SU-DHL-6 (cell line): ENCODE measurements around the gene ARSK.

Source experiments
- H2AFZ ChIP-seq: fragments of 200-600 bp; sonication (generic); 2 replicates; pipeline ENCODE4 v1.6.1; 2014; ENCODE audit warnings: low read depth, mild to moderate bottlenecking, moderate library complexity, mixed read lengths, antibody characterized with exemption, low read length; ENCODE audit not compliant: severe bottlenecking
- H3F3A ChIP-seq: fragments of 200-600 bp; shearing (Covaris generic); 2 replicates; pipeline ENCODE4 v1.6.0; 2016; ENCODE audit warnings: antibody characterized with exemption, mild to moderate bottlenecking; ENCODE audit not compliant: insufficient read depth
- H3K27ac ChIP-seq: fragments of 200-600 bp; sonication (generic); 2 replicates; pipeline ENCODE4 v1.5.1; 2016; ENCODE audit warnings: low read depth, mild to moderate bottlenecking, low read length, moderate library complexity, mixed read lengths
- H3K27me3 ChIP-seq: fragments of 200-600 bp; sonication (generic), shearing (Covaris generic); 2 replicates; pipeline ENCODE4 v1.6.0; 2014; ENCODE audit warnings: mild to moderate bottlenecking, low read length
- H3K36me3 ChIP-seq: fragments of 200-600 bp; sonication (generic); 2 replicates; pipeline ENCODE4 v1.6.1; 2014; ENCODE audit warnings: mild to moderate bottlenecking, low read length, mixed read lengths
- H3K4me2 ChIP-seq: fragments of 300-600, 200-600 bp; shearing (Covaris generic), sonication (generic); 2 replicates; pipeline ENCODE4 v1.6.0; 2014; ENCODE audit warnings: low read length, low read depth, mild to moderate bottlenecking; ENCODE audit not compliant: poor library complexity, severe bottlenecking
- H3K4me3 ChIP-seq: fragments of 200-600 bp; sonication (generic); 2 replicates; pipeline ENCODE4 v1.5.1; 2014; ENCODE audit warnings: antibody characterized with exemption, low read length, mild to moderate bottlenecking, mixed read lengths; ENCODE audit not compliant: insufficient read depth, poor library complexity, severe bottlenecking
- H3K79me2 ChIP-seq: fragments of 200-600 bp; sonication (generic); 2 replicates; pipeline ENCODE4 v1.6.1; 2014; ENCODE audit warnings: mild to moderate bottlenecking, low read length, moderate library complexity; ENCODE audit not compliant: insufficient read depth
- H3K9ac ChIP-seq: fragments of 200-600 bp; sonication (generic); 2 replicates; pipeline ENCODE4 v1.7.0; 2014; ENCODE audit warnings: mild to moderate bottlenecking, low read length
- H3K9me2 ChIP-seq: fragments of 200-600 bp; sonication (generic); replicated peaks from 2 replicates; pipeline ENCODE4 v1.6.1; 2014; ENCODE audit warnings: low read length; ENCODE audit not compliant: insufficient read depth
- H3K9me3 ChIP-seq: fragments of 200-600 bp; sonication (generic); 2 replicates; pipeline ENCODE4 v1.6.1; 2014; ENCODE audit warnings: low read length, mixed read lengths; ENCODE audit not compliant: insufficient read depth
- H4K20me1 ChIP-seq: fragments of 200-600 bp; sonication (generic); 2 replicates; pipeline ENCODE4 v1.6.1; 2014; ENCODE audit warnings: low read depth, mild to moderate bottlenecking, antibody characterized with exemption, low read length, moderate library complexity, mixed read lengths
- CTCF ChIP-seq: fragments of 200-600 bp; sonication (generic); IDR thresholded peaks from one replicate; pipeline ENCODE4 v1.5.1; 2017; ENCODE audit warnings: antibody characterized with exemption, mild to moderate bottlenecking, low read length, moderate library complexity; ENCODE audit not compliant: insufficient read depth, poor library complexity, severe bottlenecking
- EZH2phosphoT487 ChIP-seq: fragments of 200-600 bp; sonication (generic), shearing (Covaris generic); conservative IDR thresholded peaks from 2 replicates; pipeline ENCODE4 v1.6.1; 2018; ENCODE audit warnings: mild to moderate bottlenecking, antibody characterized with exemption, low read length, moderate library complexity, mixed read lengths

The ARSK gene

GRCh38 chr5:95611396-95611795 is 56.5 kb downstream of the ARSK start:
- no peak overlapping the region for H3K27ac ChIP-seq
- H3K4me3 ChIP-seq, result no peak overlapping the region
- no peak overlapping the region for H3K9ac ChIP-seq
- no peak overlapping the region for H2AFZ ChIP-seq
- no peaks in the 10 kb centered on the region for H3K36me3 ChIP-seq
- no peaks in the 10 kb centered on the region for H4K20me1 ChIP-seq
- H3K9me2 ChIP-seq, result no peaks in the 10 kb centered on the region
- H3K4me2 ChIP-seq, result no peak overlapping the region
- H3K27me3 ChIP-seq, result no peaks in the 10 kb centered on the region
- no peaks in the 10 kb centered on the region for H3F3A ChIP-seq
- H3K79me2 ChIP-seq, result no peaks in the 10 kb centered on the region
- no peaks in the 10 kb centered on the region for H3K9me3 ChIP-seq
- TF ChIP-seq EZH2phosphoT487 (no peak), CTCF (no peak)

GRCh38 chr5:95613514-95613913 is 58.6 kb downstream of the ARSK start:
- no peak overlapping the region for H3K4me3 ChIP-seq

GRCh38 chr5:95615164-95615467 is 60.2 kb downstream of the ARSK start:
- TF ChIP-seq CTCF (no peak), EZH2phosphoT487 (no peak)
- Histone ChIP-seq H3K9ac (no peak overlapping the region), H3K79me2 (no peaks in the 10 kb centered on the region), H3K27ac (no peak overlapping the region), H3K4me3 (no peak overlapping the region), H4K20me1 (no peaks in the 10 kb centered on the region), H3F3A (no peaks in the 10 kb centered on the region), H2AFZ (no peak overlapping the region), H3K36me3 (no peaks in the 10 kb centered on the region), H3K9me3 (no peaks in the 10 kb centered on the region), H3K4me2 (no peak overlapping the region), H3K27me3 (no peaks in the 10 kb centered on the region), H3K9me2 (no peaks in the 10 kb centered on the region)

More at GRCh38 chr5:95613514-95613913, 58.6 kb downstream of the ARSK start:
- Histone ChIP-seq H2AFZ (no peak overlapping the region), H3K79me2 (no peaks in the 10 kb centered on the region), H3K9me3 (no peaks in the 10 kb centered on the region), H3K4me2 (no peak overlapping the region), H3F3A (no peaks in the 10 kb centered on the region), H3K9me2 (no peaks in the 10 kb centered on the region), H3K27me3 (no peaks in the 10 kb centered on the region), H4K20me1 (no peaks in the 10 kb centered on the region), H3K9ac (no peak overlapping the region), H3K27ac (no peak overlapping the region), H3K36me3 (no peaks in the 10 kb centered on the region)
- no peak for TF ChIP-seq EZH2phosphoT487

GRCh38 chr5:95617057-95617456 is 62.2 kb downstream of the ARSK start:
- H3K79me2 ChIP-seq, result no peaks in the 10 kb centered on the region
- H3K9ac ChIP-seq, result no peak overlapping the region
- H3K9me2 ChIP-seq, result no peaks in the 10 kb centered on the region
- H2AFZ ChIP-seq, result no peak overlapping the region
- no peaks in the 10 kb centered on the region for H3K36me3 ChIP-seq
- no peak overlapping the region for H3K27ac ChIP-seq
- no peaks in the 10 kb centered on the region for H3F3A ChIP-seq
- H3K9me3 ChIP-seq, result no peaks in the 10 kb centered on the region
- no peaks in the 10 kb centered on the region for H3K27me3 ChIP-seq
- no peak overlapping the region for H3K4me2 ChIP-seq
- H4K20me1 ChIP-seq, result no peaks in the 10 kb centered on the region
- no peak for TF ChIP-seq CTCF
- no peak for TF ChIP-seq EZH2phosphoT487
- H3K4me3 ChIP-seq, result no peak overlapping the region
